WTC11 (cell line): ENCODE results near the gene SLC17A8. TPM values are rescaled to one million over a fixed set of nuclear protein-coding genes. Genes with fewer than 3 reads are reported as not detected.

Experiments
- ATAC-seq: fragments of 200-7000 bp; cut with Tn5 transposase; 2 replicates; pipeline ENCODE4 v1.10.0; 2021; ENCODE audit warnings: mild to moderate bottlenecking, moderate library complexity
- CTCF ChIA-PET: fragments of 300-600 bp; sonication (Branson Sonifier 250); formaldehyde crosslinking; loops from one replicate; lab custom pipeline; 2021; ENCODE audit warnings: antibody characterized with exemption; lab: Charles Lee
- POLR2A ChIA-PET: fragments of 350-600 bp; sonication (Branson Sonifier 250); formaldehyde crosslinking; loops from one replicate; lab custom pipeline; 2021; ENCODE audit warnings: antibody characterized with exemption; lab: Charles Lee
- DNase-seq: peaks from one replicate; pipeline ENCODE4 v3.0.0; 2021; ENCODE audit warnings: low spot score
- H3K27ac Mint-ChIP-seq: 2 replicates; pipeline ENCODE4 v1.8.0; 2021; ENCODE audit warnings: mixed read lengths
- H3K27me3 Mint-ChIP-seq: 2 replicates; pipeline ENCODE4 v1.8.0; 2021; ENCODE audit warnings: low read depth, mild to moderate bottlenecking, moderate library complexity, mixed read lengths
- H3K36me3 Mint-ChIP-seq: 2 replicates; pipeline ENCODE4 v1.8.0; 2021; ENCODE audit warnings: mixed read lengths
- H3K4me1 Mint-ChIP-seq: 2 replicates; pipeline ENCODE4 v1.8.0; 2022; ENCODE audit warnings: mixed read lengths
- H3K4me3 Mint-ChIP-seq: 2 replicates; pipeline ENCODE4 v1.8.0; 2021; ENCODE audit warnings: mild to moderate bottlenecking, moderate library complexity, mixed read lengths
- H3K9me3 Mint-ChIP-seq: 2 replicates; pipeline ENCODE4 v1.8.0; 2021; ENCODE audit warnings: mixed read lengths
- AR ChIP-seq: fragments of 250-450 bp; sonication (Bioruptor Pico); IDR thresholded peaks from 2 replicates; pipeline ENCODE4 v1.9.0; 2021; ENCODE audit warnings: mild to moderate bottlenecking
- CREB1 ChIP-seq: sonication (generic); formaldehyde crosslinking; IDR thresholded peaks from 2 replicates; pipeline ENCODE4 v1.8.0; 2023; ENCODE audit warnings: mild to moderate bottlenecking, missing genetic modification reagents
- CTCF ChIP-seq: fragments of 200-600 bp; IDR thresholded peaks from 2 replicates; pipeline ENCODE4 v1.8.0; 2022; ENCODE audit warnings: antibody characterized with exemption
- E2F1 ChIP-seq: sonication (generic); formaldehyde crosslinking; IDR thresholded peaks from 2 replicates; pipeline ENCODE4 v1.8.0; 2022; ENCODE audit warnings: mild to moderate bottlenecking, missing genetic modification reagents
- E2F5 ChIP-seq: sonication (generic); formaldehyde crosslinking; IDR thresholded peaks from 2 replicates; pipeline ENCODE4 v1.8.1; 2022; ENCODE audit warnings: mild to moderate bottlenecking, moderate library complexity, missing genetic modification reagents
- ETV6 ChIP-seq: sonication (generic); formaldehyde crosslinking; IDR thresholded peaks from 2 replicates; pipeline ENCODE4 v1.8.1; 2022; ENCODE audit warnings: mild to moderate bottlenecking, missing genetic modification reagents
- FOXJ3 ChIP-seq: sonication (generic); formaldehyde crosslinking; IDR thresholded peaks from 2 replicates; pipeline ENCODE4 v1.9.0; 2021; ENCODE audit warnings: missing genetic modification reagents, mild to moderate bottlenecking, borderline replicate concordance
- FOXK1 ChIP-seq: sonication (generic); formaldehyde crosslinking; IDR thresholded peaks from 2 replicates; pipeline ENCODE4 v1.8.0; 2022; ENCODE audit warnings: mild to moderate bottlenecking, moderate library complexity, missing genetic modification reagents
- GABPB1 ChIP-seq: sonication (generic); formaldehyde crosslinking; IDR thresholded peaks from 2 replicates; pipeline ENCODE4 v1.8.1; 2023; ENCODE audit warnings: mild to moderate bottlenecking, missing genetic modification reagents
- KAT7 ChIP-seq: sonication (generic); formaldehyde crosslinking; IDR thresholded peaks from 2 replicates; pipeline ENCODE4 v1.8.1; 2023; ENCODE audit warnings: missing genetic modification reagents, mild to moderate bottlenecking, borderline replicate concordance
- MAX ChIP-seq: sonication (generic); formaldehyde crosslinking; IDR thresholded peaks from 2 replicates; pipeline ENCODE4 v1.8.0; 2022; ENCODE audit warnings: mild to moderate bottlenecking, missing genetic modification reagents
- PRRX2 ChIP-seq: fragments of 250-450 bp; sonication (Bioruptor Pico); IDR thresholded peaks from 2 replicates; pipeline ENCODE4 v1.8.0; 2021; ENCODE audit warnings: mild to moderate bottlenecking
- SMAD4 ChIP-seq: sonication (generic); formaldehyde crosslinking; IDR thresholded peaks from 2 replicates; pipeline ENCODE4 v1.8.0; 2022; ENCODE audit warnings: mild to moderate bottlenecking, missing genetic modification reagents
- STAT6 ChIP-seq: sonication (generic); formaldehyde crosslinking; conservative IDR thresholded peaks from 2 replicates; pipeline ENCODE4 v1.8.1; 2023; ENCODE audit warnings: mild to moderate bottlenecking, low read depth, missing genetic modification reagents, moderate library complexity
- TCF7 ChIP-seq: sonication (generic); formaldehyde crosslinking; IDR thresholded peaks from 2 replicates; pipeline ENCODE4 v1.8.0; 2022; ENCODE audit warnings: mild to moderate bottlenecking, low read depth, missing genetic modification reagents, moderate library complexity
- USF2 ChIP-seq: sonication (generic); formaldehyde crosslinking; IDR thresholded peaks from 2 replicates; pipeline ENCODE4 v1.8.1; 2023; ENCODE audit warnings: mild to moderate bottlenecking, missing genetic modification reagents, moderate library complexity
- ZNF121 ChIP-seq: sonication (generic); formaldehyde crosslinking; IDR thresholded peaks from 2 replicates; pipeline ENCODE4 v1.8.0; 2023; ENCODE audit warnings: missing genetic modification reagents
- ZNF425 ChIP-seq: fragments of 250-450 bp; sonication (Bioruptor Pico); conservative IDR thresholded peaks from 2 replicates; pipeline ENCODE4 v1.9.0; 2021; ENCODE audit warnings: mild to moderate bottlenecking
- total RNA-seq: library from RNA; stranded (reverse); gene quantifications from 3 replicates; pipeline ENCODE4 v1.2.3, GENCODE V29; 2021

Gene SLC17A8
- total RNA-seq, 1 experiment from 2014 or later = 0.26 TPM

GRCh38 chr12:100404769-100405407, 48.0 kb downstream of the SLC17A8 start:
- H3K27ac Mint-ChIP-seq = no peak overlapping the region
- no peak for TF ChIP-seq E2F5
- TF ChIP-seq GABPB1 (CRISPR knock-in tag) = peak; percentile 21; the same call in 1 of the 2 replicates
- TF ChIP-seq SMAD4 (CRISPR knock-in tag) = no peak
- TF ChIP-seq MAX (CRISPR knock-in tag) = no peak
- TF ChIP-seq AR = no peak
- TF ChIP-seq FOXK1 (CRISPR knock-in tag) = no peak
- no peak for TF ChIP-seq FOXJ3
- TF ChIP-seq CTCF = peak; percentile 77
- no peak for TF ChIP-seq ZNF121
- no peak for TF ChIP-seq KAT7 (CRISPR knock-in tag)
- no peak for TF ChIP-seq PRRX2 (CRISPR knock-in tag)
- TF ChIP-seq E2F1 = no peak
- TF ChIP-seq ETV6 (CRISPR knock-in tag) = peak; percentile 49; the same call in 1 of the 2 replicates
- TF ChIP-seq ZNF425 = no peak
- TF ChIP-seq TCF7 (CRISPR knock-in tag) = no peak
- no peak for TF ChIP-seq STAT6 (CRISPR knock-in tag)
- no peak for TF ChIP-seq CREB1 (CRISPR knock-in tag)
- TF ChIP-seq USF2 = no peak
- DNase-seq = peak; percentile 87
- no peaks in the 10 kb centered on the region; the same call in 1 of the 2 replicates for H3K9me3 Mint-ChIP-seq
- no peak overlapping the region for H3K4me3 Mint-ChIP-seq
- CTCF ChIA-PET = interaction anchor here (0.5 to 3.7 kb wide), 98 partner anchors 9 to 1312 kb away, joined by 3 to 104 read pairs (median 6); partner anchors contain the start of genes ACTR6, DEPDC4, GAS2L3 and SCYL2
- H3K27me3 Mint-ChIP-seq = no peaks in the 10 kb centered on the region
- ATAC-seq = peak; percentile 98
- POLR2A ChIA-PET = interaction anchor here (0.6 to 1.1 kb wide), 3 partner anchors 10 to 1988 kb away, joined by 3 to 8 read pairs (median 3); partner anchors contain the start of gene GAS2L3
- H3K36me3 Mint-ChIP-seq = no peaks in the 10 kb centered on the region
- H3K4me1 Mint-ChIP-seq = peaks cover 17% of the 10 kb centered on the region
